Measurements from ENCODE around the gene APOL1.

DNA sequence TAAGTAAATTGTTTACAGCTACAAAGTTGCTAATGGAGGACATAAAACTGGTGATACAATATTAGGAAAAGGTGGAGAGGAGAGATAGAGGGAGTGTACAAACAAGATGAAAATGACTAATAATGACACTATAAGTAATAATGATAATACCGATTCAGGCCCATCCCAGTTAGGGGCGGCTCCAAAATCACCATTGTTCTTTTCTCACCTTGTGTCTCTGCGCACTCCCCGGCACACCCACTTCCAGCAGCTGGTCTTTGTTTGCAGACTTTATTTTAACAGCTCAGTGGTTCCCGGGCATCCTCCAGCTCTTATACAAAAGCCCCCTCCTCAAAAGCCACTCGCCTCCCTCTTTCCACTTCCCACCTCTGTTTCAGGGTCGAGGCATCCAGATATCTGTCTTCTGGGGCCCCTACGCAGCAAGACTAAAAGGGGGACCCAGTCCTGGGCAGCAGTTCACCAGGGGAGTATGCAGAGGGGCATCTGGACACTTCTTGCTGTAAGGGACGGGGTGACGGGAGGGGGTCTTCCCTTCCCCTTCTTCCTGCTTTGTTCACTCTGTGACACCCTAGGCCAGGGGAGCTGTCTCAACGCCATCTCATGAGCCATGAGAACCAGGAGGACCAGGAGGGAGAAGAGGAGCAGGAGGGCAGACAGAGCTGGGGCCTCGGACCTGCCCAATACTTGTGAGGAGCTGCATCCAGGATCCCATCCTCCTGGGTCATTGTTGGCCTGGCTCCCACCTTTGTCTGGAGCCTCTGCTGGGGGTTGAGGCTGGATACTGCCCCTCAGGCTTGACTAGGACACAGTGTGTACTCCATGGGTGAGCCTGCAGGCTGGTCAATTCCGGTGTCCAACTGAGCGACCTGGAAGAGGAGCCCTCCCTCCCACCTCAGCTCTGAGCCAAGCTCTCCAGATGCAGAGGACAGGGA, 16.3 kb upstream of the APOL1 start:
- TF ChIP-seq POLR2A (IDR thresholded peaks at IDR 0.05) = no peak
- TF ChIP-seq, protein P1, sequence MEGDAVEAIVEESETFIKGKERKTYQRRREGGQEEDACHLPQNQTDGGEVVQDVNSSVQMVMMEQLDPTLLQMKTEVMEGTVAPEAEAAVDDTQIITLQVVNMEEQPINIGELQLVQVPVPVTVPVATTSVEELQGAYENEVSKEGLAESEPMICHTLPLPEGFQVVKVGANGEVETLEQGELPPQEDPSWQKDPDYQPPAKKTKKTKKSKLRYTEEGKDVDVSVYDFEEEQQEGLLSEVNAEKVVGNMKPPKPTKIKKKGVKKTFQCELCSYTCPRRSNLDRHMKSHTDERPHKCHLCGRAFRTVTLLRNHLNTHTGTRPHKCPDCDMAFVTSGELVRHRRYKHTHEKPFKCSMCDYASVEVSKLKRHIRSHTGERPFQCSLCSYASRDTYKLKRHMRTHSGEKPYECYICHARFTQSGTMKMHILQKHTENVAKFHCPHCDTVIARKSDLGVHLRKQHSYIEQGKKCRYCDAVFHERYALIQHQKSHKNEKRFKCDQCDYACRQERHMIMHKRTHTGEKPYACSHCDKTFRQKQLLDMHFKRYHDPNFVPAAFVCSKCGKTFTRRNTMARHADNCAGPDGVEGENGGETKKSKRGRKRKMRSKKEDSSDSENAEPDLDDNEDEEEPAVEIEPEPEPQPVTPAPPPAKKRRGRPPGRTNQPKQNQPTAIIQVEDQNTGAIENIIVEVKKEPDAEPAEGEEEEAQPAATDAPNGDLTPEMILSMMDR (IDR thresholded peaks at IDR 0.05) = no peak
